ENCODE measurements around the gene MTRR.

Gene MTRR

DNA sequence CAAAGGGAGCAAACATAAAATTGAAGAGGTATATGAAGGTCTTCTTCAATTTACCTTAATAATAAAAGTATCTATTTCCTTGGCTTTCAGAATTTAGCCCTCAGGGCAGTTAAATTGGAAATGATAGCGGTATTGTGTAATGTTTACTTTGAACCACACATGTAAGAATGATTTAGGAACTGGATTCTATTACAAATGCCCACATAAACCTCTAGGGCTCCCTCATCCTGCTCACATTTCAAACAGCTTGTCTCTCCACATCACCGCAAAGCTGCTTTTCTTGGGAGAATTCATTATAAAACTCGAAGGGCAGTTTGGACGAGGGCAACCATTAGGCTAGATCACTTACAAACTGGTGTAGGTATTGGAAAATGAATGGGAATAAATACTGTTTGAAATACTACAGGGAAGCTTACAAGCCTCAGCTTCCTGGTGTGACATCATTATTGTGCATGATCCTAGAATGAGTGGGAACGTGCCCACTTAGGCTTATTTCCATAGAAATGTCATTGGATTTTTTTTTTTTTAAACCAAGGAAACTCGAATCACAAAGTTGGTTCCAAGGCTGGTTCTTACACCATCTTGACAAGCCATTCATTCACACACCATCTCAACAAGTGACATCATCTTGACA lies 47.3 kb downstream of the MTRR start:
- no peaks in the 10 kb centered on the region for H3K9me3 ChIP-seq
- no peaks in the 10 kb centered on the region for H3K36me3 ChIP-seq (replicated peaks)
- H3K27me3 ChIP-seq (ENCODE audit: low read depth), result no peaks in the 10 kb centered on the region
- no peak for DNase-seq (ENCODE audit: low spot score in 2 of 2)
- in situ Hi-C loops (cut with MboI; ENCODE audit: low sequenced_read_pairs), result no loop called here
- H3K4me3 ChIP-seq, result no peak overlapping the region
- H3K4me1 ChIP-seq, result no peaks in the 10 kb centered on the region

DNA sequence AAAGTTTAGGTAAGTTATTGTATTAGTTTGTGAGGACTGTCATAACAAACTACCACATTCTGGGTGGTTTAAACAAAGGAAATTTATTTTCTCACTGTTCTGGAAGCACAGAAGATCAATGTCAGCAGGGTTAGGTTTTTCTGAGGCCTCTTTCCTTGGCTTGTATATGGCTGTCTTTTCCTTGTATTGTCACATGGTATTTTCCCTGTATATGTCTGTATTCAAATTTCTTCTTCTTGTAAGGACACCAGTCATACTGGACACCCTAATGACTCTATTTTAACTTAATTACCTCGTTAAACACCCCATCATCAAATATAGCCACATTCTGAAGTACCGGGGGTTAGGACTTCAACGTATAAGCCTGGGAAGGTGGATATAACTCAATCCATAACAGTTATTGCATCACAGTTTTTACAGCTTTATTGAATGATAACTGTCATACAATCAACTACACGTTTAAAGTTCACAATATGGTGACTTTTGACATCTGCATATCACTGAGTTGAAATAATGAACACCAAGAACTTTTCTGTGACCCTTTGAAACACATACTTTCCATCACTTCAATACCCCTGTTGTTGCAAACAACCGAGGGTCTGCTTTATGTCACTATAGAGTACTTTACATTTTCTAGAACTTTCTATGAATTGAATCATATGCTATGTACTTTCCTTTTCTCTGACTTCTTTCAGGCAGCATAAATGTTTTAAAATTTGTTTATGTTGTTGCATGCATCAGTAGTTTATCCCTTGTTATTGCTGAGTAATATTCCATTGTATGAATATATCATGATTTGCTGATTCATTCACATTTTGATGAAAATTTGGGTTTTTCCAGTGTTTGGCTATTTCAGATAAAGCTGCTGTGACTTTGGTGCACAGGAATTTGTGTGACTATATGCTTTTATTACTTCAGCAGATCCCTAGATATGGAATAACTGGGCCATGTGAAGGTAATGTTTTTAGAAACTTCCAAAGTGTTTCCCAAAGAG lies 48.5 kb downstream of the MTRR start:
- Histone ChIP-seq H3K9me3 (no peaks in the 10 kb centered on the region), H3K4me3 (no peak overlapping the region), H3K4me1 (no peaks in the 10 kb centered on the region), H3K36me3 (replicated peaks) (no peaks in the 10 kb centered on the region), H3K27me3 (ENCODE audit: low read depth) (no peaks in the 10 kb centered on the region)
- in situ Hi-C loops (cut with MboI; ENCODE audit: low sequenced_read_pairs), result no loop called here
- no peak for DNase-seq (ENCODE audit: low spot score in 2 of 2)

DNA sequence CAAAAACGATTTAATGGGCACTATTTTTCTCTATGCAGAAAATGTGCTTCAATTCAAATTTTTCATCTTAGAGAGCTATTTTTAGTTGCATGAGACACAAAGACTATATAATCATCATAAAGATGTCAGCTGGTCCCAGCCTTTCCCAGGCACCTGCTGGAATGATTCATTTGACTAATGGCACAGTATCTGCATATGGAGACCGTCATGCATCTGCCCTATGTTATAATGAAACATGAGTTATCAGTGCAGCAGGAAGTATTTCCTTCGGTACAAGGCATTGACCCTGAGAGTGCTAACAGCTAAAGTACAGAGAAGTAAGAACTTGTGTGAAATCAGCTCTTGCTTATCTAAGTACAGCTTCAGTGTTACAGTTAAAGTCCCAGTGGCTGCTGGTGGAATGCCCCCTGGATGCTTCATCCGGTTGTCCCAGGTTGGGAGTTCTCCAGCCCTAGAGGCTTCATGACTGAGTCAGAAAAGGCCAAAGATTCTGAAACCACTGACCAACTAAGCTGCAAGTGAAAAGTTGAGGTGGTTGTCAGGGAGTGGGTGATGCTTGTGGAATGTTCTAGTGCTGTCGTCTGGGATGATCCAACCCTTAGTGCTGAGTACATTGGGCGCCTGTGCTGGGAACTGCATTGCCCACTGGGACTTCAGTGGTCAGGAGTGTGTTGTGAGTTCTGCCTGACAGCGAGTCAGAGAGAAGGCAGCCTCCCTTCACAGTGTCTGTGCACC lies 57.2 kb downstream of the MTRR start:
- Histone ChIP-seq H3K27me3 (ENCODE audit: low read depth) (no peaks in the 10 kb centered on the region), H3K4me3 (no peak overlapping the region), H3K36me3 (replicated peaks) (no peaks in the 10 kb centered on the region), H3K9me3 (no peaks in the 10 kb centered on the region), H3K4me1 (no peaks in the 10 kb centered on the region)
- in situ Hi-C loops (cut with MboI; ENCODE audit: low sequenced_read_pairs), result loop anchor here (25.0 kb wide), 1 partner anchor 1286 kb away; no protein-coding TSS in a partner anchor
- no peak for DNase-seq (ENCODE audit: low spot score in 2 of 2)

DNA sequence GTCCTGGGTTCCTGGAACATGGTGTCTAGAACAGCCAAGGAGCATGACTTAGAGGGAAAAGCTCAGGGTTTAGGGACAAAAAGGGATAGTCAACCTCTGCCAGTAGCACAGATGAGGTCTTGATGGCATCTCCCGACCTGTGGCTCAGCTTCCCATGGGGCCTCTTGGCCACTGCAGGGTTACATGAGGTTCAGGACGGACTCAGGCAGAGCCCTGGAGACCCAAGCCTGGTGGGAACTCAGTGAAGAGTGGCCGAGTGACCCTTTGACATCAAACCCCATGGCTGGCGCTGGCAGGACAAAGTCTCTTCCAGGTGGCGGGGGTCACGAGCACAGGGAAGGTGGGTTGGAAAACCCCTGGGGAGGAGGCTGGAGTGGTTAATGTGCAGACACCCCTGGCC lies 57.8 kb downstream of the MTRR start:
- Histone ChIP-seq H3K27me3 (ENCODE audit: low read depth) (no peaks in the 10 kb centered on the region), H3K36me3 (replicated peaks) (no peaks in the 10 kb centered on the region), H3K4me3 (no peak overlapping the region), H3K4me1 (no peaks in the 10 kb centered on the region), H3K9me3 (no peaks in the 10 kb centered on the region)
- in situ Hi-C loops (cut with MboI; ENCODE audit: low sequenced_read_pairs), result loop anchor here (25.0 kb wide), 1 partner anchor 1286 kb away; no protein-coding TSS in a partner anchor
- DNase-seq (ENCODE audit: low spot score in 2 of 2), result no peak

DNA sequence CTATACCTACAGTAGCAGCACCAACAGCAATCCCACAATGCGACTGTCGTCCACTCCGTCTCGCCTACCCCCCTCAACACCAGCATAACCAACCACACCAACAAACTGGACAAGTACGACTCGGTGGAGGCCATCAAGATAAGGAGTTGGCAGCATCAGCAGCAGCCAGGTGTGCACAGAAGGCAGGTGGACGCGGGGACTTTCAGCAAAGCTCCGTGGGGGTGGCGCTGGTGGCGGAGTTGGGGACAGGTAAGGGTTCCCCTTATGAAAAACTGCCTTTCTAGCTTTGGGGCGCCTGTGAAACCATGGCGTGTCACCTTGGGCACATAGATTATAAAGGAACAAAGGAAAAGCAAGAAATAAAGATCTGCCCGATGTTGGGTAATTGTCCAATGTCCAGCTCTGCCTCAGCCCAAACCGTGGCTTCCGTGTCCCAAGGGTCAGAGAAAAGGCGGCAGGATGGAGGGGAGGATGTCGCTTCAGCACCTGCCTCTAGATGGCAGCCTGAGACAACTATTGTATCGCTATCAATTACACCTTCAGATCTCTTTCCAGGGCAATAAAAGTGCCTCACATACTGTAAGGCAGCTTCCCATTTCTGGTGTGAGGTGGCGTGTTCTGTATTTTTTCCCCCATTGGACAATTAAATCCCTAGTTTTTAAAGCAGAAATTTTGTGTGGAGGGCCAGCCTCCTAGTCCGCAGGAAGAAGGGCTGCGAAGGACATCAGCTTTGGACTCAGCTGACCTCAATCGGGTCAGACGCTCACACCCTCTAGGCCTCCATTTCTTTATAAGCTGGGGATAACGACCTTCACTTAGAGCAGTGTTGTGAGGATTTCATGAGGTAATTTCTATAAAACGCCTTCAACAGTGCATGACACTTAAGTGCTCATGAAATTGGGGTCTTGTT lies 58.8 kb downstream of the MTRR start:
- no peaks in the 10 kb centered on the region for H3K27me3 ChIP-seq (ENCODE audit: low read depth)
- no peaks in the 10 kb centered on the region for H3K36me3 ChIP-seq (replicated peaks)
- H3K4me3 ChIP-seq, result no peak overlapping the region
- DNase-seq (ENCODE audit: low spot score in 2 of 2), result peak; percentile 57 to 69
- in situ Hi-C loops (cut with MboI; ENCODE audit: low sequenced_read_pairs), result loop anchor here (25.0 kb wide), 1 partner anchor 1285 kb away; no protein-coding TSS in a partner anchor
- H3K4me1 ChIP-seq, result no peaks in the 10 kb centered on the region
- no peaks in the 10 kb centered on the region for H3K9me3 ChIP-seq

DNA sequence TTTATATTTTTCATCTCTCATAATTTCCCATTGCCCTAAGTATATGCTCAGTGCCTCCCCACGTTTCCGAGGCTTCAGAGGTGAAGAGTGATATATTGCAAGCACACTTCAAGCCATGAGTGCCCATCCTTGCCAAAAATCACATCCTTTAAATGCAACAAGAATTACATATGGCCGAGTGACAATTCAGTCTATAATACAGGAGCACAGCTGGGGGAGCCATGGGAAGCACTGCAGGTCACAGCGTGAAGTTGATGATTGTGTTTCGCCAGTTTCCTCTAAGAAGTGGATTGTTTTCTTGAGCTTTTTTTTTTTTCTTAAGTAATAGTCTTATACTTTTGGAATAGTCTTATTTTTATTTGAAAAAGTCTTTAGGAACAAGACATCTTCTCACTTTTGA lies 61.1 kb downstream of the MTRR start:
- in situ Hi-C loops (cut with MboI; ENCODE audit: low sequenced_read_pairs), result loop anchor here (25.0 kb wide), 1 partner anchor 1282 kb away; no protein-coding TSS in a partner anchor
- Histone ChIP-seq H3K27me3 (ENCODE audit: low read depth) (no peaks in the 10 kb centered on the region), H3K36me3 (replicated peaks) (no peaks in the 10 kb centered on the region), H3K4me1 (no peaks in the 10 kb centered on the region), H3K4me3 (no peak overlapping the region), H3K9me3 (no peaks in the 10 kb centered on the region)
- DNase-seq (ENCODE audit: low spot score in 2 of 2), result no peak

DNA sequence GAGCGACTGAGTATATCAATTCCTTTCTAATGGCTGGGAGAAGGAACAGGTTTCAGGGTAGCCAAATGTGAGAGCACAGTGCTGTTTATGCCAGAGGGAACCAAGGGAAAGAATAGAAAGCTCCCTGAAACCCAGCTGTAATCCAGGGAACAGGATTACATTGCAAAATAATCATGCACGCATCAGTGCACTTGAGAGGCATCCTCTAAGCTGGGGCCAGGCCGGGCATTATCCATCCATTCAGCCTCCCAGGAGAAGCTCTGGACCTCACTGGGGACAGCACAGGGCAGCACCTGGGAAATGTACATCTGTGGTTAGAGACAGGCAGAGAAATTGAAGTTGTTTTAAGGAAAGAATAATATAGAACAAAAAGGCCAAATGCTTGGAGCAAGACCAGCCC lies 72.7 kb downstream of the MTRR start:
- in situ Hi-C loops (cut with MboI; ENCODE audit: low sequenced_read_pairs), result loop anchor here (25.0 kb wide), 1 partner anchor 1271 kb away; no protein-coding TSS in a partner anchor
- DNase-seq (ENCODE audit: low spot score in 2 of 2), result no peak
- Histone ChIP-seq H3K36me3 (replicated peaks) (no peaks in the 10 kb centered on the region), H3K9me3 (no peaks in the 10 kb centered on the region), H3K27me3 (ENCODE audit: low read depth) (no peaks in the 10 kb centered on the region), H3K4me3 (no peak overlapping the region), H3K4me1 (no peaks in the 10 kb centered on the region)

DNA sequence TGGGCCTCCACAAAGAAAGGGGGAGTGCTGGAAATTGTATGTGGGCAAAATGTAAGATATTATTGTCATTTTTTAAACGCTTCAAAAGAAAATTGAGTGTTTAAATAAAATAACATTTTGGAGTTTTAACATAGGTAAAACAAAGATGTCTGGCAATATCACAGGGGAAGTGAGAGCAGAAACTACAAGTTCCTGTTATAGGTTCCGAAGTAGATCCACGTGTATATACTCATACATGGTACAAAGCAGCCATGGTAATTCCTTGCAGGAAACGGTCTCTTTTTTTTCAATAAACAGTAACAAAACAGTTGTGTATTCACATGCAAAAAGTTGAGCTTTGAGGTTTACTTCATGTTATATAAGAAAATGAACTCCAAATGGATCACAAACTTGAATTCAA lies 78.4 kb downstream of the MTRR start:
- Histone ChIP-seq H3K4me3 (no peak overlapping the region), H3K4me1 (no peaks in the 10 kb centered on the region), H3K9me3 (no peaks in the 10 kb centered on the region), H3K27me3 (ENCODE audit: low read depth) (no peaks in the 10 kb centered on the region), H3K36me3 (replicated peaks) (no peaks in the 10 kb centered on the region)
- in situ Hi-C loops (cut with MboI; ENCODE audit: low sequenced_read_pairs), result loop anchor here (25.0 kb wide), 1 partner anchor 1265 kb away; no protein-coding TSS in a partner anchor
- DNase-seq (ENCODE audit: low spot score in 2 of 2), result no peak
